Dedifferentiated amniotic fluid mesenchymal stem cell (primary cell): Measurements from ENCODE around the gene MLST8.
"Not testable (repeated sequence)": the region's sequence is repeated elsewhere in the genome, so short reads cannot be mapped to it uniquely, and the experiment has no call there.

Experiments used
- DNase-seq: peaks from one replicate; pipeline ENCODE4 v3.0.0-alpha.2; 2016; ENCODE audit errors: extremely low spot score

MLST8 gene

DNA sequence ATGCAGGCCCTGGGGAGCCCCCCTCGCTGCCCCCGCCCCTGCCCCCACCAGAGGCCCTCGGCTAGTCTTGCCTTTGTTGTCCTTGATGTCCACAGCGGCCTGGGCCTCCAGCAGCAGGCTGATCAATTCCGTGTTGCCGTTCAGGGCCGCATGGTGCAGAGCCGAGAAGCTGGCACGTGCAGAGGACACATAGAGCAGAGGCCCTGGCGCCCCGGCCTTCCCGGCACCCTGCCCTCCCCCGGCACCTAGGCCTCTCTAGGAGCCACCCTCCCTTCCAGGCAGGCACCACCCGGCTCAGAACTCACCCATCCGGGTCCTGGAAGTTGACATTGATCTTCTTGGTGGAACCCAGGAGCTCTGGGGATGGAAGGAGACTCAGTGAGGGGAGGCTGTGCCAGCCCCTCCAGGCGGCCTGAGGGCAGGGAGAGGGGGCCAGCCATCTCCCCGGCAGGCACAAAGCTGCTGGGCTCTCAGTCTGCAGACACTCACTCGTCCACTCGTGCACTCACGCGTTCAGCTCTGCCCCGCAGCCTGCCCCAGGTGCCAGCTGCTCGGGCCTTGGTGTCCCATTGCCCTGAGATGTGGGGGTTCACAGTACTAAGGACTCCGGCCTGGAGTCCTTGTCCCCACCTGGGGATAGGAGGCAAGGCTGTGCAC lies 15.1 kb upstream of the MLST8 start:
- no peak for DNase-seq

DNA sequence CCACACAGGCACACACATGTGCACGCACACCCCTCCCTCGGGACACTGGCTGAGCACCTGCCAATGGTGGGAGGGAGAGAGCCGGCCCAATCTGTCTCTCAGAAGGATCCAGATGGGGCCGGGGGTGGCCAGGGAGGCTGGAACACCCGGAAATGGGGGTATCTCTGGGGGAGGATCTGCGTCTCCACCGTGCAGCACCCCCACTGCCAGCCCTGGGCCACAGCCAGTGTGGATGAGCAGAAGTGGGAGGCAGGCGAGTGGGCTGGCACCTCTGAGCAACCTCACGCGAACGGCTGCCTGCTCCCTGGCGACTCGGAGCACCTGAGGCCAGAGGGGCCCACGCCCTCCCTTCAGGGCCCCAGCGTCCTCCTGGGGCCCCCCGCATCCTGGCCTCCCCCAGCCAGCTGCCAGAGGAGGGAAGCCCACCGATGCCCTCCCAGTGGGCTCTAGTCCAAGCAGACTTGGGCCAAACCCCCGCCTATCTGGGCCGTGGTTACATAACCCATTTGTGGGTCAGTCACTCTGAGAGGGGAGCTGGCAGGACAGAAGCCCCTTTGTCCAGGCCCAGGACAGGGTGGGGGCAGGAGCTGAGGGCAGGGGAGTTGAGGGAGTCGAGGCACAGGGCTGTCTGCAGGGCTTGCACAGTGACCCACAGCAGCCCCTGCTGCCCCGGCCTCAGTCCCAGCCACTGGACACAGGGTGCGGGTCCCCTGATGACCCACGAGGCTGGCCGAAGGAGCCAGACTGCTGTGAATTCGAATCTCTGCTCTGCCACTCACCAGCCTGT lies 14.4 kb upstream of the MLST8 start:
- DNase-seq: no peak

DNA sequence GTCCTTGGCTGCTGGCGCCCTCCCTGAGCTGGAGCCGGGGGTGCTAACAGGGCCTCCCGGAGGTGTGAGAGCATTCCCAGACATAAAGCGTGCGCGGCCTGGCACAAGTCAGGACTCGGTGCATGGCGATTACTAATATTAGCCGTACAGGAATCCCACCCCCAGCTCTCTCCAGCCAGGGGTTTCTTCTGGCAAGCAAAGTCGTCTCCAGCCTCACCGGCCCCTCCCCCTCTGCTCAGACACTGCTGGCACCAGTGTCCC lies 13.9 kb upstream of the MLST8 start:
- no peak for DNase-seq

DNA sequence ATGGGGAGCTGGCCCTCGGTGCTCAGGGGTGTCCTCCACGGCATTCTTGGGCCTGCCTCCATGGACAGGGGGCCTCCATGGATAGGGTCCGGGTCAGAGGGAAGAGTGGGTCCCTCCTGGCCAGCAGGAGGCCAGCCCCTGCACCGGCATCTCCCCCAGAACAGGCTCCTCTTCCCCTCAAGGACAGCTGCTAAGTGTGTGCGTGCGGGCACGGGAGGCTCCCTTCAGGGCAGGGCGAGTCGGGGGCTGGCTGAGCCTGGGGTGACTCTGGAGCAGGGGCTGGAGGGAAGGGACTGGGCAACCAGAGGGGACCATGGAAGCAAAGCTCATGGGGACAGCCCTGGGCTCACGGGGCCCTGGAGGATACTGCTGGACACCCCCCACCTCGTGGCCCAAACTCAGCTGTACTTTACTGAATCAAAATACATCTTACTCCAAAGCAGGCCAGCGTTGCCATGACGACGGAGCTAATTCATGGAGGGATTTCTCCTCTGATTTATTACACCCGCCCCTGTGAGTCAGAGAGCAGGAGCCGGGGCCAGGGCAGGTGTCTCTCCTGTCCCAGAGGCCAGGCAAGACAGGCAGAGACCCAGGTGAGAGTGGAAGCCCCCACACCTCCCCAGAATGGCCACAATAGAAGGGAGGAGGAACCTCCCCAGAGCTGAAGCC lies 11.0 kb upstream of the MLST8 start:
- no peak for DNase-seq

DNA sequence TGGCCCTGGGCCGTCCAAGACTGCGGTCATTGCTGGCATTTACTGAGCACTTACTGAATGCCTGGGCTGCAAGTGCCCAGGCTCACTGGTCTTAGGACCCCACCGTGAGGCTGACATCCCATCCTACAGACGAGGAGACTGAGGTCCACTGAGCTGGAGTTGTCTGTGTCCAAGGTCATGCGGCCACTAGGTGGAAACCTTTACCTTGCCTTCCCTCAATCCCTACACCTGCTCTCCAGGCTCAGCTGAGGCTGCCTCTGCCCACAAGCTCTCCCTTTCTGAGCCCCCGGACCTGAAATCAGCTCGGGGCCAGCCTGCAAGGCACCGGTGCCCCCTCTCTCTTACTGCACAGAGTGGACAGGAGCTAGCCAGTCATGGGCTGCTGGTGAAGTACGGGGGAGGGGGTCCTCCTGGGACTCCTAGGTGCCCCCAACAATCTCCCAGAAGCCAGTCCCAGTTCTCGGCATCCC lies 10.4 kb upstream of the MLST8 start:
- DNase-seq: no peak

DNA sequence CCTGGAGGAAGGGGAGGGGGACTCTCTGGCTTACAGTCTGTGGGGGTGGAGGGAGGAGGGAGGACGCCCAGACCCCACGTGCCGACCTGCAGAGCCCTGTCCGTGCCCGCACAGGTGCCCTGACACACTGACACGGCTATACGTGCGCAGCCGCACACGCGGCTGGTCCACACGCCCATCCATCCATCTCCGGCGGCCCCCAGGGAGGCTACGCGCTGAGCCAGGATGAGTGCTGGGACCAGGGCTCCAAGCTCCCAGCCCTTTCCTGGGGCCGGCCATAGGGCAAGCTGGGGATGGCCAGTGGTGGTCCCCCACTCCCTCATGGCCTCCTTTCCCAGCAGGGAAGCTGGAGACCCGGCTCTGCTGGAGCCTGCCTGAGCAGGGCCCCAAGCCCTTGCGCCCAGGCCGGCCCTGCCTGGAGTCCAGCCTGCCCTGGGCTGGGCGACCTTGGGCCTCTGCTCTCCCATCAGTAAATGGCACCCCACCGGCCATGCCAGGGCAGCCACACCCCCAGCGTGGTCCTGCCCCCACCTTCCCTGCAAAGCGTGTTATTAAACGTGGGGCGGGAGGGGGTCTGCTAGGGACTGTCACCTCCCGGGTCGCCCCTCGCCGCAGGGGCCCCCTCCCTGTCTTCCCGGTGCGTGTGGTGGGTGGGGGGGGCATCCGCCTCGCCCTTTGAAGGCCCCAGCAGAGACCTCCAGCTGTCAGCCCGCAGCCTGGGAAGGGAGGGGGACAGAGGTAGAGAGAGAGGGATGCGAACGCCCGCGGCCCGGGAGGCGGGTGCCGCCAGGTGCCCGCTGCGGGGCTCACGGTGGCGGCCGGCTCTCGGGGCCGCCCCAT lies 9.7 kb upstream of the MLST8 start:
- no peak for DNase-seq

DNA sequence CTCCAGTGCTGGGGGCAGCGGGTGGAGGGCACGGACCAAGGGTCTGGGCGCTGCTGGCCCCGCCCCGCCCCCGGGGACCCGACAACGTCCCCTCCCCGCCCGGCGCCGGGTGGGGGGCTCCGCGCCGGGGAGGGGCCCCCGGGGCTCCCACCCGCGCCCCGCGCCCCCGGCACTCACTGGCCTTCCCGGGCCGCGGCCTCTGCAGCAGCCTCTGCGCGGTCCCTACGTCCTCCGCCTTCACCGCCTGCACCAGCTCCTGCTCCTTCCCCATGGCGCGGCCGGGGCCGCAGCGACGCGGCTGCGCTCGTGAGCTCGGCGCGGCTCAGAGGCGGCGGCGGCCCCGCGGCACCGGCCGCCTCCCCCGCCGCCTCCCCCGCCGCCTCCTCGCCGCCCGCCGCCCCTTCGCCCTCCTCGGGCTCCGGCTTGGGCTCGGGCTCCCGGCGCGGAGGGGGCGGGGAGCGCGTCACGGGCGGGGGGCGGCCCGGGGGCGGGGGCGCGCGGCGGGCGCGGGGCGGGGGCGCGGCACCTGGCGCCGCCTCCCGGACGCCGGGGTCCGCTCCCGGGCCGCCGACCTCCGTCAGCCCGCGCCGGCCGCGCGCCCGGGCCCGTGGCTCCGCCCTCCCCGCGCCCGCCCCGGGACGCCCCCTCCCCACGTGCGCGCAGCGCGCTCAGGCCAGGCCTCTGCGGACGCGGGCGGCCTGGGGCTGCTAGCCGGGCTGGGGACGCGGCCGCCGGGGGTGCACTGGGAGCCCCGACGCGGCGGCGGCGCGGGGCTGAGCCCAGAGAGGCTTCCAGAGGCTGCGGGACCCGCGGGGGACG lies 8.9 kb upstream of the MLST8 start, which contains the start of gene CASKIN1:
Gene CASKIN1 (minus strand): TSS at position 444 of the 819 bp plus-strand sequence. CDS start 173 bp downstream, at position 271.
- DNase-seq: no peak

DNA sequence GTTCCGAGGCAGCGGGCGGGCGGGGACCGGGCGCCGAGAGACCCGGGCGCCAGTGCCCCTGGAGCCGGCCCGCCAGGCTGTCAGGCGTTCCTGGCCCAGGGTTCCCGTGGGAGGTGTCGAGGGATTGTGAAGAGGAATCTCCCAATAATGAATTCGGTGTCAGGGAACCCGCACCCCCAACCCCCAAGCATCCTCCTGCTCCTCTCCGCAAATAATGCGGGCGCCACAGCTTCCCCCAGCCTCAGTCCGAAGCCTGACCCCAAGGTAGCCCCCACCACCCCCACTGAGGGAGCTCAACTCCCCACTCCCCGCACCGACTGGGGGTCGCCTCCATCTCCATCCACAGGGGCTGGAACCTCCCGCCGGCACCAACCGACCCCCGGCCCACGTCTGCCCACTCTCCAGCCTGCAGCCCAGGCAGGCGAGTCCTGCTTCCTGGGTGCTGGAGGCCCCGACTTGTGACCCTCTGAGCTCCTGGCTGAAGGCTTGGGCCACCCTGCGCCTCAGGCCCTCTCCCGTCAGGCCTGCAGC lies 8.2 kb upstream of the MLST8 start:
- DNase-seq: no peak

DNA sequence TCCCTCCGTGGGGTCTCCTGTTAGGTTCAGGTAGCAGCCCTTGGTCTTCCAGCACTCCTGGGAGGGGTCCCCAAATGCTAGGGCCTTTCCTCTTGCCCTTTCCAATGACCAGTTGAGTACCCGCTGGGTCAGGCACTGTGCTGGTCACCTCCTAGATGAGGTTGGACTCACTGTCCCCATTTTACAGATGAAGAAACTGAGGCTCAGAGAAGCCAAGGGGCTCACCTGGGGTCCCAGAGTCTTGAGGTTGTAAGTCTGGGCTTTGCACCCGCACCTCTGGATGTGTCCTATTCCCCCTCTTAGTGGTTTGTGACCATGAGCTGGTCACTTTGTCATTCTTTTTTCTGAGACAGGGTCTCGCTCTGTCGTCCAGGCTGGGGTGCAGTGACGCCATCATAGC lies 7.5 kb upstream of the MLST8 start:
- DNase-seq: no peak

DNA sequence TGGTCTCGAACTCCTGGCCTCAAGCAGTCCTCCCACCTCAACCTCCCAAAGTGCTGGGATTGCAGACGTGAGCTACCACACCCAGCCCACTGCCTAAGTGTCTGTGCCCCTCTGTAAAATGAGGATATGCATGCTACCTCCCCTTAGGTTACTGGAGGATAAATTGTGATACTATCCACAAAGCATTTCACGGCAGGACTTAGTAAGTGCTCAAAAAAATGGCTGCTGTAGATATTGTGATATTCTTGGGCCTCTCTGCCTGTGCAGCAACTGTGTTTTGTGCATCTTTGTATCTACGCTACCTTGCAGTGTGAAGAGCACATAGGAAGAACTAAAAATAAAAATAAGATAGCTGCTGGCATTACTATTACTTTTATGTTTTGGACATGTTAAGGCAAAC lies 7.0 kb upstream of the MLST8 start:
- no peak for DNase-seq

DNA sequence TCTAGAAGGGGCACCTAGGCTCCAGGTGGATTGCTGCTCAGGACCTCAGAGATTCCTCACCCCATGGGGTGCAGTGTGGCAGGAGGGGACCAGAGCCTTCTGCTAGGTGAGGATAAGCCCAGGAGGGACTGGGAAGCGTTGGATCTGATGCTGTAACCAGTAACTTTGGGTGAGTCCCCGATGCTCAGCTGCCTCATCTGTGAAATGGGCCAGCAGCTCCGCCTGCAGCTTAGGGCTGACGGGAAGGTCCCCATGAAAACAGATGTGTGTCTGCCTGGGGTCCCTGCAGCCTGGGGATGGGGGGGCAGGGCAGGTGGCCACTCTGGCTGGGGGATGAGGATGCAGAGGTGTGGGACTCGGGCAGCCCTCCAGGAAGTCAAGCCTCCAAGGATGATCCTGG lies 6.2 kb upstream of the MLST8 start:
- DNase-seq: no peak

DNA sequence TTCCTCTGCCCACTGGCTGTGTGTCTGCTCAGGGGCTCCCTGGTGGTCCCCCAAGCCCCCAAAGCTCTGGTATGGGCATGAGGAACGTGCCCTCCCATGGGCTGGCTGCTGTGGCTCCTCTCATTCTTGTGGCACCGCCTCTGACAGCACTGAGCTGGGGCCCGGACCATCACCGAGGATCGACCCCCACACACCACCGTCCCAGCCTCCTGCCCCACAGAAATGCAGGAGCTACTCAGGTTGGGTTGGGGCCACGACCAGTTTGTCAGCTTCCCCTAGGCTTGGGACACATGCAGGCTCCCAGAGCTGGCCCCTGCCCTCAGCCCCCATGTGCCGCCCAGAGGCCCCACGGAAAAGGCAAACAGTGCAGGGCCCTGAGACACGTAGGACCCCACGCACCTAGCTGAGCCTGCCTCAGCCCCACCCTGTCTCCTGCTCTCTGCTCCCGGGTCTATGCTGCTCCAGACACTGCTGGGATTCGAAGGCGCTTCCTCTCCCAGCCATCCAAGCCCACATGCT lies 5.6 kb upstream of the MLST8 start:
- no peak for DNase-seq

DNA sequence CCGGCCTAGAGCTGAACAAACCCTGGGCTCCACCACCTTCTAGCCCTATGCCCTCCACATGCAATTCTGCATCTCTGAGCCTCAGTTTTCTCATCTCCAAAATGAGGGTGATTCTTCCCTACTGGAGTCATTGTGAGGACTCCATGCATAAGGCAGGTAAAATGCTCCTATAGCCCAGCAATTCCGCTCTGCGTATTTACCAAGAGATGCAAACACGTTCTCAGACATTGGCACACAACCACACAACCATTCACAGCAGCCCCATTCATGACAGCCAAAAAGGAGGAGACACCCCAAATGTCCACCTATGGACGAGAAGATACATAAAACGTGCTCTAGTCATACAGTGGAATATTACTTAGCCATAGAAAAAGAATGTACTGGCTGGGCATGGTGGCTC lies 4.9 kb upstream of the MLST8 start:
- DNase-seq: no peak

DNA sequence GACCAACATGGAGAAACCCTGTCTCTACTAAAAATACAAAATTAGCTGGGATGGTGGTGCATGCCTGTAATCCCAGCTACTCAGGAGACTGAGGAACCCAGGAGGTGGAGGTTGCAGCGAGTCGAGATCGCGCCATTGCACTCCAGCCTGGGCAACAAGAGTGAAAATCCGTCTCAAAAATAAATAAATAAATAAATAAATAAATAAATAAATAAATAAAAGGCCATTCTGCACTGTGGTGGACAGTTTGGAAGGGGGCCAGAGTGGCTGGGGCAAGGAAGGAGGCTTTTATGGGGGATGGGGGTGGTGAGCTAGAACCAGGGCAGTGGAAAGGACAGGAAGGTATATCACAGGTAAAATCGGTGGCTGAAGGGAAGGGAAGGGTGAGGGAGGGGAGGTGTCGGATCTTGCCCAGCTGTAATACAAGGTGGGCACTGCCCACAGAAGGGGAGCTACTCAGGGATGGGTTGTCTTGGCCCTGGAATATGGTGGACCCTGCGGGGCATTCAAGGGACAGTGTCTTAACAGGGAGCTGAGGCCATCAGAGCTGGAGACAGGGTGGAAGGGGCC lies 2.0 kb upstream of the MLST8 start:
- DNase-seq: not testable (repeated sequence)

DNA sequence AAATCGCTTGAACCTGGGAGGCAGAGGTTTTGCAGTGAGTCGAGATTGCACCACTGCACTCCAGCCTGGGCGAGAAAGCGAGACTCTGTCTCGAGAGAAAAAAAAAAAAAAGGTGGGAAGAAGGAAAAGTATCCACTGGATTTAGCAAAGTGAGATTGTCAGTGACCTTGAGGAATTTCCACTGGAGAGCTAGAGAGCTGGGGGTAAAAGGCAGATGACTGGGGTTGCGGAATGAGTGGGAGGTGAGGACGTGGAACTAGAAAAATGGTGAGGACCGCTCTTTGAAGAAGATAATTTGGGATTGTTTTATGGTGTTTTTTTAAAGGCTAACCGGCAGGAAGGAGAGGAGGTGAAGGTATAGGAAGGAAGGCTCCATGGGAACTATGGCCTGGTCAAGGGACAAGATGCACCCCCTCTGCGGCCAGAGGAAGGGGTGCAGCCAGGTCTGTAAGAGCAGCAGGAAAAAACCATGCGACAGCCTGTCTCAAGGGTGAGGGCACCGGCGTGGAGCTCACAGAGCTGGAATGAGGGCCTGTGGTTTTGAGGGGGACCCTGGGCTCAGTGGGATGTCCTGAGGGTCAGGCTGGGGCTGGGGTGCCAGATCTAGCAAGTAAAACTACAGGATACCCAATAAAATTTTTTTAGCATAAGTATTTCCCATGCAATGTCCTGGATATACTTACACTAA lies 694 bp upstream of the MLST8 start:
- DNase-seq: no peak

DNA sequence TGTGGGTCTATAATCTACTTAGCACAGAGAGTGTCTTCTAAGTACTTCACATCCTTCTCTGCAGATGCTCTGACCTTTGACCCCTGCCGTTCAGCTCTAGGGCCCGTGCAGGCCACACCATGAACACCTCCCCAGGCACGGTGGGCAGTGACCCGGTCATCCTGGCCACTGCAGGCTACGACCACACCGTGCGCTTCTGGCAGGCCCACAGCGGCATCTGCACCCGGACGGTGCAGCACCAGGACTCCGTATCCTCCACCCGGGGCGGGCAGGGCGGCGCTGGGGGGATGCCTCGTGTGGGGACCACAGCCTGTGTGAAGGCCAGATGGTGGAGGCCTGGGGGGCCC lies 686 bp downstream of the MLST8 start:
- no peak for DNase-seq

DNA sequence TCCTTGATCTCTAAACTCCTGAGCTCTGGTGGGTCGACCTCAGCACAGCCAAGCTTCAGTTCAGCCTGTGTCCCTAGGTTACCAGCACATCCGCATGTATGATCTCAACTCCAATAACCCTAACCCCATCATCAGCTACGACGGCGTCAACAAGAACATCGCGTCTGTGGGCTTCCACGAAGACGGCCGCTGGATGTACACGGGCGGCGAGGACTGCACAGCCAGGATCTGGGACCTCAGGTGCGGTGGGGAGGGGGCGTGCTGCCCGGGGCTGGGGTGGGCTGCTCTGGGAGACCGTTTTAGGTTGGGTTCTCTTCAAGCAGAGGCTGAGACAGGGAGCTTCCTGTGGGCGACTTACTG lies 1.1 kb downstream of the MLST8 start:
- no peak for DNase-seq

DNA sequence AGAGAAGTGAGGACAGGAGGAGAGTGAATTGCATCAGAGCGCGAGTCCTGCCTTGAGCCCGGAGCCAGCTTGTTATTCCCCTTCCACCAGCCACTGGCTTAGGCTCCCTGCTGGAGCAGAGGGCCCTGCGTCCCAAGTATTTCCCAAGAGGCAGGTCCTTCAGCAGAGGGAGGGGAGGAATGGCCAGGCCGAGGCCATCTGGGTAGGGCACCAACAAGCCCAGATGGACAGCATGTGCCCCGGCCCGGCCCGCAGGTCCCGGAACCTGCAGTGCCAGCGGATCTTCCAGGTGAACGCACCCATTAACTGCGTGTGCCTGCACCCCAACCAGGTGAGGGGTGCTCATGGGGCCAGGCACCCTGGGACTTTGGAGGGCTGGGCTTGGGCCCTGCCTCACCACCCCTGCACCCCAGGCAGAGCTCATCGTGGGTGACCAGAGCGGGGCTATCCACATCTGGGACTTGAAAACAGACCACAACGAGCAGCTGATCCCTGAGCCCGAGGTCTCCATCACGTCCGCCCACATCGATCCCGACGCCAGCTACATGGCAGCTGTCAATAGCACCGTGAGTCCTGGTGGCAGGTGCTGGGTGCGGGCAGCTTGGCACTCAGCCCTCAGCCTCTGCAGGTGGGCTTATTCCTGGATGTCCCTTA lies 1.7 kb downstream of the MLST8 start:
- DNase-seq: no peak

DNA sequence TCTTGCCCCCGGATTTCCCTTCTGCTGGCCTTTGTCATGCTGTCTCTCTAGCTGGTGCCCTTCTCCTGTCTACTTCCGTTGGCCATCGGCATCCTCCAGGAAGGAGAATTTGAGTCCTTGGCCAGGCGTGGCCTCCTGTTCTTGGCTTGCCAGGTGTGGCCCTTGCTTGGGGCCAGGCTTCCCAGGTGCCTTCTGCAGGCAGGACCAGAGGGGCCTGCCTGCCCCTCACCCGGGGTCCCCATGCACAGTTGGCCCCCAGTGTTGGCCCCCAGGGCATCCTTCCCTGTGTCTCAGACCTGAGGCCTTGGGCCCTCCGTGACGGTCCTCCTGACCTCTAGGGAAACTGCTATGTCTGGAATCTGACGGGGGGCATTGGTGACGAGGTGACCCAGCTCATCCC lies 2.6 kb downstream of the MLST8 start:
- no peak for DNase-seq

DNA sequence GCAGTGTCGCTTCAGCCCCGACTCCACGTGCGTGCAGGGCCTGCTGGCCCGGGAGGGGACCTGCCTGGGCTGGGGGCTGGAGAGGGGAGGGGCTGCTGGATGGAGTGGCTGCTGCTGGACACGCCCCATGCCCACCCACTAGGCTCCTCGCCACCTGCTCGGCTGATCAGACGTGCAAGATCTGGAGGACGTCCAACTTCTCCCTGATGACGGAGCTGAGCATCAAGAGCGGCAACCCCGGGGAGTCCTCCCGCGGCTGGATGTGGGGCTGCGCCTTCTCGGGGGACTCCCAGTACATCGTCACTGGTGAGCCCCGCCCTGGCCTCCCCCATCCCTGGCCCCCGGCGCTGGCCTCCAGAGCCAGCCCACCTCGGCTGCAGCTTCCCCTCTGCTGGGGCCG lies 3.1 kb downstream of the MLST8 start:
- no peak for DNase-seq
